Measurements from ENCODE around the gene POLE. TPM values are rescaled to one million over a fixed set of nuclear protein-coding genes. Genes with fewer than 3 reads are reported as not detected.

The POLE gene
- total RNA-seq, 2 donors from 2014 or later: 41.3 to 45.7 TPM

Other genes with a start within 250 kb of the POLE start
- gene FBRSL1, start 197.2 kb downstream of the POLE start, total RNA-seq: 10 to 100 TPM; 20.2 to 22.5 TPM
- gene LRCOL1, start 76.8 kb downstream of the POLE start, total RNA-seq: not detected
- gene P2RX2, start 68.6 kb downstream of the POLE start, total RNA-seq: not detected
- gene PXMP2, start 245 bp upstream of the POLE start, total RNA-seq: 10 to 100 TPM; 56.9 to 62.7 TPM
- gene PGAM5, start 23.5 kb upstream of the POLE start, total RNA-seq: 10 to 100 TPM; 21.5 to 24.2 TPM
- 100 to 1,000 TPM in 1 of 2 donors, 10 to 100 TPM in 1; 78.0 to 104 TPM for gene ANKLE2, start 74.5 kb upstream of the POLE start, total RNA-seq
- 100 to 1,000 TPM; 125 to 137 TPM for gene GOLGA3, start 141.5 kb upstream of the POLE start, total RNA-seq
- gene CHFR, start 200.3 kb upstream of the POLE start, total RNA-seq: 10 to 100 TPM; 72.3 to 75.6 TPM

Data from thoracic aorta (tissue), 2 donors.